ENCODE data around the gene GJB2. TPM values are rescaled to one million over a fixed set of nuclear protein-coding genes. Genes with fewer than 3 reads are reported as not detected.
A peak's percentile ranks its signal among the peaks of the same experiment; 100 is the strongest.

Gene GJB2
- total RNA-seq, 1 donor from 2014 or later = 192 TPM

DNA sequence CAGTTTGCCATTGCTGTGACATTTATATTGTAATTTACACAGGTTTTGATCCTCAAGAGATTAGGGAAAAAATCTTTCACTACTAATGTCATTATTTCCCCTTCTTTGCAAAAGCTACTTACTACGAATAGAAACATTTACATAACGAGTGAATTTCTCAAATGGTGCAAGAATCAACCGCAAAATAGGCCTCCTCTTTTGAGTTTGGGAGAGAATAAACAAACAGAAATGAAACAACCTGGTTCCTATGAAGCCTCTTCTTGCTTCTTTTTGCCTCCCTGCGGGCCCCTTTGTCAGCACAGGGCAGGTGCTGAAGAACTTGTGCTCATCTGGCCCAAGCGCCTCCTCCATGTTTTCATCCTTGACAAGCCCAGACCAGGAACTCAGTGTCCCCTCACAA lies 21.8 kb downstream of the GJB2 start:
- no peaks in the 10 kb centered on the region for H3K36me3 ChIP-seq (ENCODE audit: control insufficient read depth, insufficient read depth, low read length)
- TF ChIP-seq, protein P1, sequence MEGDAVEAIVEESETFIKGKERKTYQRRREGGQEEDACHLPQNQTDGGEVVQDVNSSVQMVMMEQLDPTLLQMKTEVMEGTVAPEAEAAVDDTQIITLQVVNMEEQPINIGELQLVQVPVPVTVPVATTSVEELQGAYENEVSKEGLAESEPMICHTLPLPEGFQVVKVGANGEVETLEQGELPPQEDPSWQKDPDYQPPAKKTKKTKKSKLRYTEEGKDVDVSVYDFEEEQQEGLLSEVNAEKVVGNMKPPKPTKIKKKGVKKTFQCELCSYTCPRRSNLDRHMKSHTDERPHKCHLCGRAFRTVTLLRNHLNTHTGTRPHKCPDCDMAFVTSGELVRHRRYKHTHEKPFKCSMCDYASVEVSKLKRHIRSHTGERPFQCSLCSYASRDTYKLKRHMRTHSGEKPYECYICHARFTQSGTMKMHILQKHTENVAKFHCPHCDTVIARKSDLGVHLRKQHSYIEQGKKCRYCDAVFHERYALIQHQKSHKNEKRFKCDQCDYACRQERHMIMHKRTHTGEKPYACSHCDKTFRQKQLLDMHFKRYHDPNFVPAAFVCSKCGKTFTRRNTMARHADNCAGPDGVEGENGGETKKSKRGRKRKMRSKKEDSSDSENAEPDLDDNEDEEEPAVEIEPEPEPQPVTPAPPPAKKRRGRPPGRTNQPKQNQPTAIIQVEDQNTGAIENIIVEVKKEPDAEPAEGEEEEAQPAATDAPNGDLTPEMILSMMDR (IDR thresholded peaks at IDR 0.05; ENCODE audit: insufficient read depth, low read length, severe bottlenecking) = no peak
- H3K4me3 ChIP-seq (ENCODE audit: low read depth, low read length) = no peak overlapping the region
- H3K27me3 ChIP-seq (ENCODE audit: control insufficient read depth, insufficient read depth, low read length) = no peaks in the 10 kb centered on the region
- FAIRE-seq = no peak
- DNase-seq (ENCODE audit: low read depth) = no peak

DNA sequence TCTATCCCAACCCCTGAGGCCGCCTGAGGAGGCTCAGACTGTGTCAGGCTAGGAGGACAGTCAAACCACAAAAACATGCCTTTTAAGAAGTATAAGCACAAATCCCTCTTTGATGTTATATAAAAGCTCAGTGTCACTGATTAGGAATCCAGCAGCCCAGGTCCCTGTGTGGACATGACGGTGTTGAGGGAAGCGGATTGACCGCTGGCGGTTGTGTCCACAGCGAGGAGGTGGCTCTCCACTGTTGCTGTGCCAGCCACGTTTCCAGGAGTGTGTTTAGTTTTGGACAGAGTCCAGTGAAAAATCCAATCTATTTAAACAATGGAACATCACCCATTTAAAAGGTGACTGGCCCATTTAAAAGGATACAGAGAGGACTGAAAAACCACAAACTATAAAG lies 24.3 kb downstream of the GJB2 start:
- no peaks in the 10 kb centered on the region for H3K36me3 ChIP-seq (ENCODE audit: control insufficient read depth, insufficient read depth, low read length)
- H3K27me3 ChIP-seq (ENCODE audit: control insufficient read depth, insufficient read depth, low read length) = no peaks in the 10 kb centered on the region
- TF ChIP-seq, protein P1 (IDR thresholded peaks at IDR 0.05; ENCODE audit: insufficient read depth, low read length, severe bottlenecking) = no peak
- FAIRE-seq (no peak), DNase-seq (ENCODE audit: low read depth) (no peak)
- H3K4me3 ChIP-seq (ENCODE audit: low read depth, low read length) = no peak overlapping the region

DNA sequence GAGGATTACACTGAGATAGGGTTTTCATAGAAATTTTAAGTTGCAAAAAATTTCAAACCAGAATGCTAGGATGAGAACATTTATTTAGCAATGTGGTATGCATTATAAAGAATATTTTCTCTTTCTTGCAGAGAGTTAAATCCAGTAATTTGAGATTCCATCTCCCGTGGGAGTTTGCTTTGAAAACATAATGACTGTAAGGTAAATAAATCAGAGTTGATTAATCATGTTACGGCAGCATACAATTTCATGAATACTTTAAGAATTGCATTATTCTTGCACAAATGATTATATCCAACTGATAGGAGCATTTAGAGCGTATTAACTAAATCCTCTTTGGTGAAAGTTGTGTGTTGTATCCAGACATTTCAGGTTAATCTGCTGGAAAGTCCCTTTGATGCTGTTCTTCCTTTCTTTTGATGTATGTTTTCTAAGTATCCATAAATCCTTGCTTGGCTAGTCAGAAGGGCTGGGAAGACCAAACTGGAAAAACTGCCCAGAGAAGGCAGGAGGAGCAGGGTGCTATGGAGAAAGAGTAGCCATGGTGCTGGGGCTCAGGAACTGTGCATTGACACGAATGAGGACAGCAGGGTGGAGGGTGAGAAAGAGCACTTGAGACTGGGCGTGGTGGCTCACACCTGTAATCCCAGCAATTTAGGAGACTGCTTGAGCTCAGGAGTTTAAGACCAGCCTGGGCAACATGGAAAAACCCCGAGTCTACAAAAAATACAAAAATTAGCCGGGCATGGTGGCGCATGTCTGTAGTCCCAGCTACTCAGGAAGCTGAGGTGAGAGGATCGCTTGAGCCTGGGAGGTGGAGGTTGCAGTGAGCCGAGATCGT lies 27.1 kb downstream of the GJB2 start:
- H3K27me3 ChIP-seq (ENCODE audit: control insufficient read depth, insufficient read depth, low read length) = no peaks in the 10 kb centered on the region
- no peaks in the 10 kb centered on the region for H3K36me3 ChIP-seq (ENCODE audit: control insufficient read depth, insufficient read depth, low read length)
- peak; percentile 39 for DNase-seq (ENCODE audit: low read depth)
- peak; percentile 50 for FAIRE-seq
- TF ChIP-seq, protein P1 (IDR thresholded peaks at IDR 0.05; ENCODE audit: insufficient read depth, low read length, severe bottlenecking) = no peak
- no peak overlapping the region for H3K4me3 ChIP-seq (ENCODE audit: low read depth, low read length)

- no peak overlapping the region for H3K4me3 ChIP-seq (ENCODE audit: low read depth, low read length)
- TF ChIP-seq, protein P1 (IDR thresholded peaks at IDR 0.05; ENCODE audit: insufficient read depth, low read length, severe bottlenecking) = no peak
- FAIRE-seq (no peak), DNase-seq (ENCODE audit: low read depth) (no peak)
- no peaks in the 10 kb centered on the region for H3K36me3 ChIP-seq (ENCODE audit: control insufficient read depth, insufficient read depth, low read length)
- H3K27me3 ChIP-seq (ENCODE audit: control insufficient read depth, insufficient read depth, low read length) = peaks cover 6% of the 10 kb centered on the region
Observed at GRCh38 chr13:20161951-20162300, 30.8 kb downstream of the GJB2 start.

- TF ChIP-seq, protein P1 (IDR thresholded peaks at IDR 0.05; ENCODE audit: insufficient read depth, low read length, severe bottlenecking) = no peak
- H3K4me3 ChIP-seq (ENCODE audit: low read depth, low read length) = peak overlapping the region; percentile 46
- H3K27me3 ChIP-seq (ENCODE audit: control insufficient read depth, insufficient read depth, low read length) = peaks cover 6% of the 10 kb centered on the region
- H3K36me3 ChIP-seq (ENCODE audit: control insufficient read depth, insufficient read depth, low read length) = no peaks in the 10 kb centered on the region
- no peak for FAIRE-seq
- DNase-seq (ENCODE audit: low read depth) = no peak
Observed at GRCh38 chr13:20161275-20161950, 31.3 kb downstream of the GJB2 start.

All from bronchial epithelial cell (primary cell).